ENCODE data around the gene DICER1. TPM values are rescaled to one million over a fixed set of nuclear protein-coding genes. Genes with fewer than 3 reads are reported as not detected.

Gene DICER1
- total RNA-seq, 1 donor from 2014 or later = 27.6 TPM

GRCh38 chr14:95052016-95052585 is 105.2 kb downstream of the DICER1 start:
- DNase-seq (ENCODE audit: low read depth) (no peak), FAIRE-seq (no peak)
- TF ChIP-seq CTCF (IDR thresholded peaks at IDR 0.05; ENCODE audit: insufficient read depth, low read length, severe bottlenecking) = no peak

GRCh38 chr14:95049952-95050351 is 107.4 kb downstream of the DICER1 start:
- Histone ChIP-seq H3K36me3 (ENCODE audit: control insufficient read depth, insufficient read depth, low read length) (no peaks in the 10 kb centered on the region), H3K27me3 (ENCODE audit: control insufficient read depth, insufficient read depth, low read length) (no peaks in the 10 kb centered on the region), H3K4me3 (ENCODE audit: low read depth, low read length) (no peak overlapping the region)
- TF ChIP-seq CTCF (IDR thresholded peaks at IDR 0.05; ENCODE audit: insufficient read depth, low read length, severe bottlenecking) = no peak
- no peak for FAIRE-seq
- no peak for DNase-seq (ENCODE audit: low read depth)

More at GRCh38 chr14:95052016-95052585, 105.2 kb downstream of the DICER1 start:
- Histone ChIP-seq H3K4me3 (ENCODE audit: low read depth, low read length) (no peak overlapping the region), H3K27me3 (ENCODE audit: control insufficient read depth, insufficient read depth, low read length) (no peaks in the 10 kb centered on the region), H3K36me3 (ENCODE audit: control insufficient read depth, insufficient read depth, low read length) (no peaks in the 10 kb centered on the region)

GRCh38 chr14:95048771-95049312 is 108.5 kb downstream of the DICER1 start:
- no peak for TF ChIP-seq CTCF (IDR thresholded peaks at IDR 0.05; ENCODE audit: insufficient read depth, low read length, severe bottlenecking)
- no peaks in the 10 kb centered on the region for H3K27me3 ChIP-seq (ENCODE audit: control insufficient read depth, insufficient read depth, low read length)
- FAIRE-seq (no peak), DNase-seq (ENCODE audit: low read depth) (no peak)
- no peak overlapping the region for H3K4me3 ChIP-seq (ENCODE audit: low read depth, low read length)
- no peaks in the 10 kb centered on the region for H3K36me3 ChIP-seq (ENCODE audit: control insufficient read depth, insufficient read depth, low read length)

GRCh38 chr14:95047754-95048153 is 109.6 kb downstream of the DICER1 start:
- TF ChIP-seq CTCF (IDR thresholded peaks at IDR 0.05; ENCODE audit: insufficient read depth, low read length, severe bottlenecking) = no peak
- no peak overlapping the region for H3K4me3 ChIP-seq (ENCODE audit: low read depth, low read length)
- no peaks in the 10 kb centered on the region for H3K36me3 ChIP-seq (ENCODE audit: control insufficient read depth, insufficient read depth, low read length)
- no peaks in the 10 kb centered on the region for H3K27me3 ChIP-seq (ENCODE audit: control insufficient read depth, insufficient read depth, low read length)
- FAIRE-seq (no peak), DNase-seq (ENCODE audit: low read depth) (no peak)

- FAIRE-seq = no peak
- no peak for TF ChIP-seq CTCF (IDR thresholded peaks at IDR 0.05; ENCODE audit: insufficient read depth, low read length, severe bottlenecking)
- Histone ChIP-seq H3K27me3 (ENCODE audit: control insufficient read depth, insufficient read depth, low read length) (no peaks in the 10 kb centered on the region), H3K36me3 (ENCODE audit: control insufficient read depth, insufficient read depth, low read length) (no peaks in the 10 kb centered on the region), H3K4me3 (ENCODE audit: low read depth, low read length) (no peak overlapping the region)
- no peak for DNase-seq (ENCODE audit: low read depth)
Measured at GRCh38 chr14:95046711-95047681, 110.3 kb downstream of the DICER1 start.
